CMK (cell line): ENCODE data around the gene ENTPD3.

Source experiments
- DNase-seq: peaks from one replicate; pipeline ENCODE4 v3.0.0-alpha.2; 2010; ENCODE audit warnings: low read depth

Gene ENTPD3, protein sequence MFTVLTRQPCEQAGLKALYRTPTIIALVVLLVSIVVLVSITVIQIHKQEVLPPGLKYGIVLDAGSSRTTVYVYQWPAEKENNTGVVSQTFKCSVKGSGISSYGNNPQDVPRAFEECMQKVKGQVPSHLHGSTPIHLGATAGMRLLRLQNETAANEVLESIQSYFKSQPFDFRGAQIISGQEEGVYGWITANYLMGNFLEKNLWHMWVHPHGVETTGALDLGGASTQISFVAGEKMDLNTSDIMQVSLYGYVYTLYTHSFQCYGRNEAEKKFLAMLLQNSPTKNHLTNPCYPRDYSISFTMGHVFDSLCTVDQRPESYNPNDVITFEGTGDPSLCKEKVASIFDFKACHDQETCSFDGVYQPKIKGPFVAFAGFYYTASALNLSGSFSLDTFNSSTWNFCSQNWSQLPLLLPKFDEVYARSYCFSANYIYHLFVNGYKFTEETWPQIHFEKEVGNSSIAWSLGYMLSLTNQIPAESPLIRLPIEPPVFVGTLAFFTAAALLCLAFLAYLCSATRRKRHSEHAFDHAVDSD

DNA sequence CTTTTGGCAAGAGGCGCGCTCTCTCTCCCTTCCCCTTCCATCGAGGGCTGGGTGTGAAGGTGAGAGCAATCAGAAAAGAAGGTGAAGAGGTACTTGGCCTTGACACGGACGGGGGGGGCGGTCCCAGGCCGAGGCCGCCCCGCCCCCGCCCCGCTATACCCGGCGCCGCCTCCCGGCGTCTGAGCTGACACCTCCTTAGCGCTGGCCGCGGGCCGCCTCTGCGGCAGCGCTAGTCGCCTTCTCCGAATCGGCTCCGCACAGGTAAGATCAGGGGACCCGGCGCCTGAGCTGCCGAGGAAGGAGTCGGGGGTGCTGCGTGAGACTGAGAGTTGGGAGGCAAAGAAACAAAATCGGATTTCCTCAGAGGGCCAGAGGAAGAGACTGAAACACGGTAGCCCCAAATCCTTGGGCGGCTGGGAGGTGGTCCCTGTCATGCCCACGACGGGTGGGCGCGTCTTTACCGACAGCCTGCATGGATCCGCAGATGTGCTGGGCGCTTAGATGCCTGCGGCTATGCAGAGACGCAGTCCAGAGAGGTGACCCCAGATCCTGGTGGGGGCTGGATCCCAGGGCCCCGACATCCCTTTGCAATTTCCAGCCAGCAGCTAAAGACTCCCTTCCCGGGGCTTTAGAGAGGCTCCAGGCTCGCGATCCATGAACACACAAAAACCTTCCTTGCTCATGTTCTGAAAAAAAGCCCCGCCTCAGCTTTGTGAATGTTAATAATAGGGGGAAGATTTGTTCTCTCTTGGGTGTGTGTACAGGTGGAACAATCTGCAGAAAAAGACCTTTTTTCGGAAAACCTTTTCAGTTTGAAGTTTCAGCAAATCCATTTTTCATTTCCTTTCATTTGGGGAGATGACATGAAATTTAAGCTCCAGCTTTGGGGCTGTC, at the start of gene ENTPD3:
ENTPD3 (plus strand) TSS at position 184 of the 894 bp plus-strand sequence. CDS start 874 bp downstream, outside the sequence.
- no peak for DNase-seq

DNA sequence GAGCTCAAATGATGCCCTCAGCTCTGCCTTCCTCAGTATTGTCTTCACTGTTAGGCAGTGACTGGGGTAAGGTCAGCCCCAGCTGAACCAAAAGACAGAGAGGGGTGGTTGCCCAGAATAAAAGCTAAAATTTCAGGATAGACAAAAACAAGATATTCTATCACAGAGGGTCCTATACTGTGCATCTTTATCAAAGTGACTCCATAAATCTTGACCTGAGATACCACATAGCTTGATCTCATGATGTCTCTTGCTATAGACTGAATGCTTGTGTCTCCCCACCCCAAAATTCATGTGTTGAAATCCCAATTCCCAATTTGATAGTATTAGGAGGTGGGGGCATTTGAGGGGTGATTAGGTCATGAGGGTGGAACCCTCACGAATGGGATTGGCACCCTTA, 47.1 kb upstream of the ENTPD3 start:
- no peak for DNase-seq

- DNase-seq = no peak
Measured at GRCh38 chr3:40340541-40341170, 46.3 kb upstream of the ENTPD3 start.

DNA sequence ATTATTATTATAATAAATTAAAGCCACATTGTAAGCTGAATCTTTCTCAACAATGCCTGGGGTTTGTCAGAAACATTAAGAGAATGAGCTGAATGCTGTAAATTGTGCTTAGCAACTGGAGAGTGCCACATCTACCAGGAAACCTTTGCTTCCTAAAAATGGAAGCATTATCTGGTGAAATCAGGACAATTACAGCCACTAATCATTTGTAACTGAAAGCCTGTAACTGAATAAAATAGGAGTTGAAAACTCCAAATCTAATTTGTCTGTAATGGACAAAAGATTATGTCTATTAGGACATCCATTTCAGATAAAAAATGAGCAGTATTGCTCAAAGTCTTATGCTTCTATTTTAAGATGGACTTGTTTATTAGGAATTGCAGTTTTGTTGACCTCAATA, 45.3 kb upstream of the ENTPD3 start:
- DNase-seq = no peak

DNA sequence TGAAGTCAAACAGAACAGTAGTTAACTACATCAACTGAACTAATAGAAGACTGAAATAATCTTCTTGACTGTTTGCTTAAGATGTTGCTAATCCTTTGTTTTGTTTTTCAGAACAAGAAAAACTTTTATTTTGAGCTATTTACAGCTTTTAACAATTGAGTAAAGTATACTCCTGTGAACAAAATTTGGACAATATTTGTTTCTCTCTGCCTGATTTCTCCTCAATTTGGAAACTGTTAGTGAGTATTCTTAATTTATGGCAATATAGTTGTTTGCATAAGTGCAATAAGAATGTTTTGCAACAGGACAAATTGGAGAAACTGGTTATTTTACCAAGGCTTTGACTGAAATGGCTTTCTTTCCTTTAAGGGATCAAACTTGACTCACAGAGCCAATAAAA, 36.5 kb upstream of the ENTPD3 start:
- no peak for DNase-seq

- DNase-seq = no peak
Measured at GRCh38 chr3:40355410-40355809, 31.6 kb upstream of the ENTPD3 start.

DNA sequence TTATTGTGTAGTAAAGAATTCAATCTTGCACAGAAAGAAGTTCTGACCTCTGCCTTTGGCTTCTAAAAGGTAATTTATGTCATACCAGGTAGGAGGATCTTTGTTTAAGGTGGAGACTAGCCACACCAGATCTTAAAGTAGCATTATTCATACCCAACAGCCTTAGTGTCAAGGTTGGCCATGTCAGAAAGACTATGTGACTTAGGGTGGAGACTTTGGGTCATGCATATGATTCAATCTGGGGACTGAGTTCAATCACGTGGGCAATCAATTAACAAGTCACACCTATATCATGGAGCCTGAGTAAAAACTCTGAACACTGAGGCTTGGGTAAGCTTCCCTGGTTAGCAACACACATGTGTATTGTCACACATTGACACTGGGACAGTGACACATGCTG, 28.5 kb upstream of the ENTPD3 start:
- DNase-seq = no peak

- DNase-seq = no peak
Measured at GRCh38 chr3:40363674-40364073, 23.3 kb upstream of the ENTPD3 start.

GRCh38 chr3:40366203-40367162, 20.5 kb upstream of the ENTPD3 start:
- DNase-seq = no peak

DNA sequence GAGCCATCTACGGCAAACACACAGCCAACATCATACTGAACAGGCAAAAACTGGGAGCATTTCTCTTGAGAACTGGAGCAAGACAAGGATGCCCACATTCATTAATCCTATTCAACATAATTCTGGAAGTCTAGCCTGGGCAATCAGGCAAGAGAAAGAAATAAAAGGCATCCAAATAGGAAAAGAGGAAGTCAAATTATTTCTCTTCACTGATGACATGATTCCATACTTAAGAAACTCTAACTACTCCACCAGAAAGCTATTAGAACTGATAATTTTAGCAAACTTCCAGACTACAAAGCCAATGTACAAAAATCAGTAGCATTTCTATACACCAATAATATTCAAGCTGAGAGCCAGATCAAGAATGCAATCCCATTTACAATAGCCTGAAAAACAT, 17.3 kb upstream of the ENTPD3 start:
- DNase-seq = no peak

DNA sequence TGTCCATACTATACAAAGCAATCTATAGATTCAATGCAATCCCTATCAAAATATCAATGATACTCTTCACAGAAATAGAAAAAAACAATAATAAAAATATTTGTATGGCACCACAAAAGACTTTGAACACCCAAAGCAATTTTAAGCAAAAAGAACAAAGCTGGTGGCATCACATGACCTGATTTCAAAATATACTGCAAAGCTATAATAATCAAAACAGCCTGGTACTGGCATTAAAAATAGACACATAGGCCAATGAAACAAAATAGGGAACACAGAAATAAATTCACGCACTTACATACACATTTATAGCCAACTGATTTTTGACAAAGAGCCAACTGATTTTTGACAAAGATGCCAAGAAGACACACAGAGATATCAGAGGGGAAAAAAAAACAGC, 9.2 kb upstream of the ENTPD3 start:
- DNase-seq = no peak

DNA sequence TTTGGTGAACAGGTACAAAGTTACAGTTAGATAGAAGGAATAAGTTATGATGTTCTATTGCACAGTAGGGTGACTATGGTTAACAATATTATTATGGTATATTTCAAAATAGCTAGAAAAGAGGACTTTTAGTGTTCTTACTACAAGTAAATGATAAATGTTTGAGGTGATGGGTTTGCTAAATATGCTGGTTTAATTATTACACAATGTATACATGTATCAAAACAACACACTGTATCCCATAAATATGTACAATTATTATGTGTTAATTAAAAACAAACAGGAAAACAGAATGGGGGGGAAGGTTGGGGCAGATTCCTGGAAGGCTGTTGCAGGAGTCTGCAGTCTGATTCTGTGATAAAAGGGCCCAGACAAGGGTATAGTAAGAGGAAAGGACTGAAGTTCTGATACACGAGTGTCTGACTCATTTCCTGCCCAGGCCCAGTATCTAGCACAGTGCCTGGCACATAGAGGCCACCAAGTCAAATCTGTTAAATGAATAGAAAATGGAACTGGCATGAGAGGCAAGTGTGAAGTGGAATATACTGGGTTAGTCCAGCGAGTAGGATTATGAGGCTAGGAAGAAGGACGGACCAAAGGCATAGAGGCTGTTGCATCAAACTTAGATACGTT, 7.2 kb upstream of the ENTPD3 start:
- DNase-seq = no peak

DNA sequence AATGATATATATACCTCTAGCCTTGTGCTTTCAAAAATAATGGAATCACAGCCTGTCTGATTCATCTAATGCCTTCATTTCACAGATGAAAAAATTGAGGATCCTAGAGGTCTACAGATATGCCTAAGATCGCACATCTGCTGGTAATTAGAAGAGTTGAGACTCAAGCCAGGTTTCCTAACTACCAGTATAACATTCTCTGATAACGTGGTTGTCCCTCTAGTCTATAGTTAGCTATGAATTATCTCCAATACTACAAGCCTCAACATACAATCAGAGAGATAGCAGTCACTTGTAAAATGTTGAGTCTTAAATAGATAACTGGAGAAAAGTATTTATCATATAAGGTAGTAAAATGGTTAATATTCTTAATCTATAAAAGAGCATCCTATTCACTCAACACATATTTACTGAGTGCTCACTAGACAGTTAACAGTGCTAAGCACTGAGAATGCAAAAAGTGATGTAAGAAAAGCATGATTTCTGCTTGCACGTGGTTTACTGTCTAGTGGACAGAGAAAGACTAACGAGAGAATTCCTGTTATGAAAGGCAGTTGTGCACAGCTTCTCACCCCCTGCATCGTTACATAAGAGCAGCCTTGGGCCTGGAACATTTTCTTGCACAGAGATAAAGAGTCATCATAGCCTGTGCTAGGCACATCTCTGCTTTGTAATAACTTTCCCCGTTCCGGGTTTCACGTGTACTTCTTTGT, 4.9 kb upstream of the ENTPD3 start:
- no peak for DNase-seq

DNA sequence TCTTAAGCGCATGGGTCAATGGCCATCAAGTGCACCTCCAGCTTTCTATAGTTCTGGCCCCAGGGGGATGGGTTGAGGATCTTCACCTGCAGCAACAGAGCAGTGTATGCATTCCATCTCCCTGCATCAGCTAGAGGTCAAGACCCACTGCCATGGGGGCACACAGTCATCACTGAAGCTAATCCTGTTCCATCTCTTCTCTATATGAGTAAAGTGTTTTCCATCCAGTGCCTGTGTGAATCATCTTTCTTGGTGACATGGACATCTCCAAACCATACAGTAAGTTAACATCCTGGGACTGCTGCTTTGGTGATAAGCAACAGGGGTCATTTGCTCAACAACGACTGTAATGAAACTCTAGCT, 4.4 kb upstream of the ENTPD3 start:
- no peak for DNase-seq

DNA sequence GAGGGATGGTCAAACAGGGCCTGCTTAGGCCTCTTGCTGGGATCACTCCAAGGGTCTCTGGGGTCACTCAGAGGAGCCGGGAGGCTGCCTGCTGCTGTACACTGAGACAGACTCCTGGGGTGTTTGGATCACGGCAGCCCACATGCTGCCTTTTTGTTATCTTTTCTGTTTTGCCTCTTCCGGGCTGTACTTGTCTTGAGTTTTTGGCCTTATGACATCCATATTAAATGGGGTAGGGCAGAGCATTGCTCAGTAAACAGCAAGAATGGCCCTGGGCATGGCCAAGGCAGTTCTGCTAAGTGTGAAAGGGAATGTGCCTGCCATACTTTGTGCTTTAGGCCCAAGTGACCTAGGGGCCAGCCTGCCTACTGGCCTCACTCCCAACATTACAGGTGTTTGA, 771 bp upstream of the ENTPD3 start:
- no peak for DNase-seq

DNA sequence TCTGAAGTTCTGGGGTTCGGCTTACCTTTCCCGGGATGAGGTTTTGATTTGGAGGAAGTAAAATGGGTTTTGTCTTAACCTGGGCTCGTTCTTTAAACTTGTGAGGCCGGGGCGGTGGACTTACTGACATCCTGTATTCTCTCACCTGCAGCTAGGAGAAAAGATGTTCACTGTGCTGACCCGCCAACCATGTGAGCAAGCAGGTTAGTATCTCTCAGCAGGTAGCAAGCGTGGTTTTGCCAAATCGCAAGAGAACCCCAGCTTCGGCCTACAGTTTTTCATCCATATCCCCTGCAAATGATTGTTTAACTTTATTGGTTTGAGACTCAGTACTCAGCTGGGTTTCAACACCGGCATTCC, 891 bp downstream of the ENTPD3 start:
- no peak for DNase-seq

DNA sequence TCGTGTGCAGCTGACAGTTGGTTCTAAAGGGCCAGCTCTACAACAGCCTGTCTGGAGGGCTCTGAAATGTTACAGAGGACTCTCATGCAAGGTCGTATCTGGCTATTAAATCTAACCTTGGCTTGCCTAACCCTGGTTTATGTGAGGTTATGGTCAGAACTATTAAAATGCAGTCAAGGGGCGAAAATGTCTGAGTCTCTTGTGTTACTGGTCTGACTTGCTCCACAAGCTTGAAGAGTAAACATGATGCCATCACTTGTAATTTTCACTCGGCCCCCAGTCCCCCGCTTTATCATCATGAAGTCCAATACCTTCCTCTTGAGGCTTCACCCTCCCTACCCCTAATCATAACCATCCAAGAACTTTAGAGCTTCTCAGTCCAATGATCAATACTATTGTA, 9.4 kb downstream of the ENTPD3 start:
- DNase-seq = no peak

GRCh38 chr3:40397129-40397528, 10.1 kb downstream of the ENTPD3 start:
- DNase-seq = no peak

DNA sequence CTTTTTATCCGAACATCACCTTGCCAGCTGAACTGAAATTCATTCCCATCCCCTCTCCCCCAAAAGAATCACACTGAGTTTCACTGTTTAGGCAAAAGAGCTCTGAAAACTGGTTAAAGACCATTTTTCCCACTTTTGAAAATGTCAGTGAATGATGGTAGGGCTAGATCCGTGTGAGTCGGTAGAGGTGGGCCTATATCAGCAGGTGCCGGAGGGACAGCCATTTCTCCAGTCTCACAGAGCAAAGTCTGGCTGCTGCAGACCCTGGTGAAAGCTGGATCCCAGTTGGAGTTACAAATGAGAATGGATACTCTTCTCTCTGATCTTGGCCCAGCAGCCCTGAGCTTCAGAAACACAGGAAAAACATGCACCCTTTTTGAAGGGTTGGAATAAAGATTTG, 10.9 kb downstream of the ENTPD3 start:
- no peak for DNase-seq

- no peak for DNase-seq
Measured at GRCh38 chr3:40398346-40398745, 11.4 kb downstream of the ENTPD3 start.
